ENCODE data around the gene ERCC6L2.

DNA sequence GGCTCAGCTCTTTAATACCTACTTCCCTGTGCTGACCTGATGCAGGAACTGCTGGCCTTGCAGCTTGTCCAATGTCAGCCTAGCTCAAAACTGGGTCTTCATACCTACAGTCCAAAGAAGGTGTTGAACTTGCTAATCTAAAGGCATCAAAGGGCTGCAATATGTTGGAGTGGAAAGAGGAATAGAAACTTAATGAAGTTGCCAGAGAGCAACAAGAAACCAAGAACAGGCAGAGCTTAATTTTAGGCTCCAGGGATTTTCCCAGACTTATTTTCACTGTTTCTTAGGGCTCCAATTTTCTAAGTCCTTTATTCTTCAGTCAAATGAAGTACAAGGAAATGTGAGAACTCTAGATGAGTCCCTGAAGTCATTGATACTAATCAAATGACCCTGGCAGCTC is 17.6 kb upstream of the ERCC6L2 start:
- TF ChIP-seq, protein P1, sequence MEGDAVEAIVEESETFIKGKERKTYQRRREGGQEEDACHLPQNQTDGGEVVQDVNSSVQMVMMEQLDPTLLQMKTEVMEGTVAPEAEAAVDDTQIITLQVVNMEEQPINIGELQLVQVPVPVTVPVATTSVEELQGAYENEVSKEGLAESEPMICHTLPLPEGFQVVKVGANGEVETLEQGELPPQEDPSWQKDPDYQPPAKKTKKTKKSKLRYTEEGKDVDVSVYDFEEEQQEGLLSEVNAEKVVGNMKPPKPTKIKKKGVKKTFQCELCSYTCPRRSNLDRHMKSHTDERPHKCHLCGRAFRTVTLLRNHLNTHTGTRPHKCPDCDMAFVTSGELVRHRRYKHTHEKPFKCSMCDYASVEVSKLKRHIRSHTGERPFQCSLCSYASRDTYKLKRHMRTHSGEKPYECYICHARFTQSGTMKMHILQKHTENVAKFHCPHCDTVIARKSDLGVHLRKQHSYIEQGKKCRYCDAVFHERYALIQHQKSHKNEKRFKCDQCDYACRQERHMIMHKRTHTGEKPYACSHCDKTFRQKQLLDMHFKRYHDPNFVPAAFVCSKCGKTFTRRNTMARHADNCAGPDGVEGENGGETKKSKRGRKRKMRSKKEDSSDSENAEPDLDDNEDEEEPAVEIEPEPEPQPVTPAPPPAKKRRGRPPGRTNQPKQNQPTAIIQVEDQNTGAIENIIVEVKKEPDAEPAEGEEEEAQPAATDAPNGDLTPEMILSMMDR (IDR thresholded peaks at IDR 0.05), result no peak
- TF ChIP-seq ZFX (IDR thresholded peaks at IDR 0.05; ENCODE audit: borderline replicate concordance), result no peak

Data from 22Rv1 (cell line).